Vagina (tissue), 2 donors: Measurements from ENCODE around the gene EIF5B.

Experiments
- CTCF ChIP-seq, 3 experiments: fragments of 450-650 bp in 2 of 3; fragments of 200-600 bp in 1 of 3; sonication (generic) in 1 of 3; IDR thresholded peaks; one replicate each; pipeline ENCODE4 v1.5.1; 2017 to 2019; ENCODE audit warnings: antibody characterized with exemption in 3 of 3, mild to moderate bottlenecking in 2 of 3, moderate library complexity in 2 of 3
- POLR2A ChIP-seq, 2 donors: fragments of 450-650 bp; IDR thresholded peaks; one replicate each; pipeline ENCODE4 v1.6.1; 2017; ENCODE audit warnings: antibody characterized with exemption in 2 of 2, mild to moderate bottlenecking in 2 of 2, moderate library complexity in 2 of 2
- POLR2AphosphoS5 ChIP-seq, 2 donors: sonication (generic); formaldehyde crosslinking; IDR thresholded peaks; one replicate each; pipeline ENCODE4 v1.9.0; 2017; ENCODE audit warnings: antibody characterized with exemption in 2 of 2, mild to moderate bottlenecking in 2 of 2, low read depth in 1 of 2; ENCODE audit not compliant: insufficient read depth in 1 of 2

- TF ChIP-seq CTCF (IDR thresholded peaks at IDR 0.05): no peak
- TF ChIP-seq POLR2AphosphoS5 (IDR thresholded peaks at IDR 0.05; ENCODE audit: insufficient read depth in 1 of 2, low read depth in 1 of 2): no peak
- no peak for TF ChIP-seq POLR2A (IDR thresholded peaks at IDR 0.05)
These were observed 48.8 kb downstream of the EIF5B start for GRCh38 chr2:99386011-99386410.
